HAP-1 (cell line): ENCODE measurements around the gene ARG2.

ENCODE experiments used
- DNase-seq, 2 experiments: peaks; one replicate each; pipeline ENCODE4 v3.0.0-alpha.2; 2016 to 2020; ENCODE audit warnings: low spot score in 2 of 2
- H3K27me3 ChIP-seq: fragments of 250-450 bp; sonication (Bioruptor Pico); 2 replicates; pipeline ENCODE4 v1.5.1; 2020; ENCODE audit warnings: low read depth, mild to moderate bottlenecking, moderate library complexity
- H3K36me3 ChIP-seq: fragments of 250-450 bp; sonication (Bioruptor Pico); replicated peaks from 2 replicates; pipeline ENCODE4 v1.5.1; 2020; ENCODE audit warnings: mild to moderate bottlenecking
- H3K4me1 ChIP-seq: fragments of 250-450 bp; sonication (Bioruptor Pico); 2 replicates; pipeline ENCODE4 v1.5.1; 2020; ENCODE audit warnings: mild to moderate bottlenecking
- H3K4me3 ChIP-seq: fragments of 250-450 bp; sonication (Bioruptor Pico); 2 replicates; pipeline ENCODE4 v1.5.1; 2020; ENCODE audit warnings: mild to moderate bottlenecking, moderate library complexity
- H3K9me3 ChIP-seq: fragments of 250-450 bp; sonication (Bioruptor Pico); 2 replicates; pipeline ENCODE4 v1.5.1; 2020; ENCODE audit warnings: mild to moderate bottlenecking, moderate library complexity
- in situ Hi-C: fragments of 300-500 bp; cut with MboI; formaldehyde crosslinking; loops from 3 replicates; pipeline ENCODE4 v1.14.3; 2020; ENCODE audit warnings: low sequenced_read_pairs, inconsistent platforms, mixed read lengths

Gene ARG2

DNA sequence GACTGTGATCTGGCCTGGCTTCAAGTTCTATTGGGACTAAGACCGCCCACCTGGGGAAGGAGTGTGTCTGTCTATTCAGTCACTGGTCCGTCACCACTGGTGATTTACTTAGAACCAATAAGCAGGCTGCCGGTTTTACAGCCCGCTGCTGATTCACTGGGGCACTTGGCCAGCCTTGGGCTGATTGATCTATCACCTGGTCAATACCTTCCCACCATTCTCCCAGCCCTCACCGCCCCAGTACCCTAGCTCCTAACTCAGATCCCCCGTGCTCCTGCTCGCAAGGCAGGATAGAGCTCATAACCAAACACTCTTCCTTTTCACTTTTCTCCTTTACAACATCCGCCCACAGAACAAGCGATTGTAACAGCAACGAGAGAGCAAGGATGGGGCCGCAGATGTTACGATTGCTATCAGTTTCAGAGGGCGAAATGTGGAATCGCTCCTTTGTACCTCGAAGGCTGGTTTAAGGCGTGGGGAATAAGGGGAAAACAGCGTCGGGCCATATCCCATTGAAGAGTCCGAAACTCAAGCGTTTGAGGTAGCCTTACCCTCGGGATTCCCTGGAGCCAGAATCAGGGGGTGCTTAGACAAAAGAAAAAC, 75.2 kb downstream of the ARG2 start:
- Histone ChIP-seq H3K9me3 (no peaks in the 10 kb centered on the region), H3K4me1 (peaks cover 12% of the 10 kb centered on the region), H3K36me3 (peaks cover 30% of the 10 kb centered on the region), H3K27me3 (no peaks in the 10 kb centered on the region), H3K4me3 (peak overlapping the region; percentile 75)
- DNase-seq, result peak; percentile 86 to 93
- in situ Hi-C loops, result no loop called here

DNA sequence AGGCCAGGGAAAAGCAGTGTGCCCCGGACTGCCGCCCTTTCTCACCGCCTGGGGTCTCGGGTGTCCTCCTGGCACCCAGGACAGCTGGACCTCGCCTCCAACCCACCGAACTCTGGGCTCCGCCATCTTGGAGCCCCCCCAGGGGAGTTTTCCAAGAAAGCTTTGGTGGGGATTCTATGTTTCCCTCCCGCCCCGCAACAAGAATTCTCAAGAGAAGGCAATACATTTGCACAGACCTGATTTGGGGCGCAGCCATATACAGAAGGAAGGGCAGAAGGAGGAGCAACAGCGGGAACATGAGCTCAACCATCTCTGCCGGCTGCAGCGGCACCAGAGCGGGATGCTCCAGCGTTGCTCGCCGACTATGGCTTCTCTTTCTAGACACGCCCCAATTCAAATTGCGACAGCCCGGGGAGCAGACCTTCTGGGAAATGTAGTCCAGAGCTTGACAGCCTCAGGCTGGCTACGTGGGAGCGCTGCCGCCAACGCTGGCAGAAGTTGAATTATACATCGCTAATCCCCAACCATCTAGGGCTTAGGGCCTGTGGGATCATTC, 75.8 kb downstream of the ARG2 start, which contains the start of gene RDH11:
Gene RDH11, minus strand, starts transcription at position 371 of the 556 bp plus-strand sequence. Its CDS starts 61 bp downstream, at position 310.
- Histone ChIP-seq H3K27me3 (no peaks in the 10 kb centered on the region), H3K9me3 (no peaks in the 10 kb centered on the region), H3K4me1 (peaks cover 12% of the 10 kb centered on the region), H3K4me3 (peak within 1 kb of the TSS; percentile 75), H3K36me3 (peaks cover 24% of the 10 kb centered on the region)
- in situ Hi-C loops, result no loop called here
- DNase-seq, result peak; percentile 93

DNA sequence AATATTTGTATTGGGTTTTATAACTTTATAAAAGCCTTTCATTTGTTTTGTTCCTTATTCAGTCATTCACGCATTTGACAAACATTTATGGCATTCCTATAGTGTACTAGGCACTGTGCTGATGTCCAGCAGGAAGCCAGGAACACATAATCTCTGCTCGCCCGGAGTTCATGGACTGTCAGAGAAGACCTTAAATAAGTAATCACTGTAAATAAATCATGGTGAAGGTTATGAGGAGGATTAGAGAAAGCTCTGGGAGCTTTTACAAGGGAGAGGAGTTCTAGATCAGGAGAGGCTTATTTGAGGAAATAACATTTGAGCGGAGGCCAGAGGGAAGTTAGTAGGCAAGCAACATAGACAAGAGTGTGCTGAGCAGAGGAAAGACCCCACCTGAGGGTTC, 77.3 kb downstream of the ARG2 start:
- H3K9me3 ChIP-seq, result no peaks in the 10 kb centered on the region
- peaks cover 12% of the 10 kb centered on the region for H3K4me1 ChIP-seq
- H3K4me3 ChIP-seq, result no peak overlapping the region
- H3K36me3 ChIP-seq, result peaks cover 8% of the 10 kb centered on the region
- in situ Hi-C loops, result no loop called here
- no peak for DNase-seq
- no peaks in the 10 kb centered on the region for H3K27me3 ChIP-seq

DNA sequence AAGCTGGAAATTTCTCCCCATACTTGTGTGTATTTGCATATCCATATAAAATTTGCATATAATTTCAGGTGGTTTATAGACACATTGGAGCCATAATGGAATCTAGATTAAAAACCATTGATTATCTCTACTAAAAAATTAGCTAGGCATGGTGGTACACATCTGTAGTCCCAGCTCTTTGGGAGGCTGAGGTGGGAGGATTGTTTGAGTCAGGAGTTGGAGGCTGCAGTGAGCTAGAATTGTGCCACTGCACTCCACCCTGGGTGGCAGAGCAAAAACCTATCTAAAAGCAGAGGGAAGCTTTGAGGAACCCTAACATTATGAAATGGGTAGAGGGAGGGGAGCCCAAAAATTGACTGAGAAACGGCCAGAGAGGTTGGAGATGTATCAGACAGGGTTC, 78.5 kb downstream of the ARG2 start:
- in situ Hi-C loops, result no loop called here
- Histone ChIP-seq H3K4me3 (no peak overlapping the region), H3K27me3 (no peaks in the 10 kb centered on the region), H3K9me3 (no peaks in the 10 kb centered on the region), H3K36me3 (no peaks in the 10 kb centered on the region), H3K4me1 (peaks cover 12% of the 10 kb centered on the region)
- DNase-seq, result no peak
